ENCODE results near the gene DIPK2A.

DNA sequence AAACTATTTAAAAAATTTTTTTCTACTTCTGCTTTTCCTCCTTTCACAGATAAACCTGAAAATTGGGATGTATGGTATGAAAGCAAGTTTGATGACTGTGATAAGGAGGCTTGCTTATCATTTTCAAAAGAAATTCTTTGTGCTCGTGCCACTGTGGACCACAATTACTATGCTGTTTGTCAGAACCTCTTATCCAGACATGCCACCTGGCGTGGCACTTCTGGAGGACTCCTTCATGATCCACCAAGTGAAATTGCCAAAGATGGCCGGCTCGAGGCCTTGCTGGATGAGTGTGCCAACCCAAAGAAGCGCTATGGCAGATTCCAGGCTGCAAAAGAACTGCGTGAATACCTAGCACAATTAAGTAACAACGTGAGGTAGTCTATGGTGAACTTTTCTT, 17.8 kb downstream of the DIPK2A start:
- TF ChIP-seq, protein P1, sequence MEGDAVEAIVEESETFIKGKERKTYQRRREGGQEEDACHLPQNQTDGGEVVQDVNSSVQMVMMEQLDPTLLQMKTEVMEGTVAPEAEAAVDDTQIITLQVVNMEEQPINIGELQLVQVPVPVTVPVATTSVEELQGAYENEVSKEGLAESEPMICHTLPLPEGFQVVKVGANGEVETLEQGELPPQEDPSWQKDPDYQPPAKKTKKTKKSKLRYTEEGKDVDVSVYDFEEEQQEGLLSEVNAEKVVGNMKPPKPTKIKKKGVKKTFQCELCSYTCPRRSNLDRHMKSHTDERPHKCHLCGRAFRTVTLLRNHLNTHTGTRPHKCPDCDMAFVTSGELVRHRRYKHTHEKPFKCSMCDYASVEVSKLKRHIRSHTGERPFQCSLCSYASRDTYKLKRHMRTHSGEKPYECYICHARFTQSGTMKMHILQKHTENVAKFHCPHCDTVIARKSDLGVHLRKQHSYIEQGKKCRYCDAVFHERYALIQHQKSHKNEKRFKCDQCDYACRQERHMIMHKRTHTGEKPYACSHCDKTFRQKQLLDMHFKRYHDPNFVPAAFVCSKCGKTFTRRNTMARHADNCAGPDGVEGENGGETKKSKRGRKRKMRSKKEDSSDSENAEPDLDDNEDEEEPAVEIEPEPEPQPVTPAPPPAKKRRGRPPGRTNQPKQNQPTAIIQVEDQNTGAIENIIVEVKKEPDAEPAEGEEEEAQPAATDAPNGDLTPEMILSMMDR (IDR thresholded peaks at IDR 0.05), result no peak
- no peak for TF ChIP-seq EZH2 (IDR thresholded peaks at IDR 0.05)
